HCT116 (cell line): ENCODE results near the gene GALNT18. TPM values are rescaled to one million over a fixed set of nuclear protein-coding genes. Genes with fewer than 3 reads are reported as not detected.

ENCODE experiments used
- ATAC-seq: fragments of 200-7000 bp; cut with Tn5 transposase; 2 replicates; pipeline ENCODE4 v1.9.1; 2020; ENCODE audit warnings: mild to moderate bottlenecking, moderate library complexity
- BruUV-seq: library from RNA; stranded (reverse); fragments of 400-500 nt; replicated peaks from 2 replicates; lab custom pipeline; 2021; lab: Mats Ljungman, UMichigan
- CTCF ChIA-PET: fragments of 300-600 bp; sonication (Branson Sonifier 250); formaldehyde crosslinking; loops from one replicate; lab custom pipeline; 2021; ENCODE audit warnings: antibody characterized with exemption; lab: Charles Lee
- POLR2A ChIA-PET: fragments of 300-600, 350-600 bp; sonication (Branson Sonifier 250); formaldehyde crosslinking; loops from one replicate; lab custom pipeline; 2021; ENCODE audit warnings: antibody characterized with exemption; lab: Charles Lee
- RAD21 ChIA-PET, 2 experiments: fragments of 300-600 bp; sonication (Branson Sonifier 250); formaldehyde crosslinking; loops; one replicate each; lab custom pipeline; 2023; ENCODE audit warnings: low total read pairs in 2 of 2; ENCODE audit not compliant: uncharacterized antibody in 2 of 2, unreplicated experiment in 2 of 2, low non-redundant PET in 1 of 2; lab: Charles Lee
- DNase-seq: peaks from one replicate; pipeline ENCODE4 v3.0.0-alpha.2; 2010; ENCODE audit warnings: low read depth, low spot score
- H2AFZ ChIP-seq: fragments of 200-600 bp; shearing (Covaris generic), sonication (generic); 2 replicates; pipeline ENCODE4 v1.6.1; 2017; ENCODE audit warnings: low read depth, mixed run types, mixed read lengths, antibody characterized with exemption, low read length; ENCODE audit not compliant: poor library complexity, severe bottlenecking
- H3K27ac ChIP-seq: 2 replicates; pipeline ENCODE4 v1.5.1; 2012; ENCODE audit warnings: low read depth, low read length
- H3K27me3 ChIP-seq: fragments of 200-600 bp; sonication (generic); 2 replicates; pipeline ENCODE4 v1.6.1; 2016; ENCODE audit warnings: mixed run types, low read length, mixed read lengths; ENCODE audit not compliant: insufficient read depth
- H3K36me3 ChIP-seq, 2 experiments: fragments of 200-500 bp in 1 of 2; fragments of 200-600 bp in 1 of 2; sonication (Bioruptor generic) in 1 of 2; sonication (generic) in 1 of 2; 2 replicates each; pipeline versions ENCODE4 v1.5.1 to v1.6.1; 2014 to 2016; ENCODE audit warnings: low read length in 2 of 2, inconsistent platforms in 1 of 2, mixed read lengths in 1 of 2, mixed run types in 1 of 2; ENCODE audit not compliant: insufficient read depth in 2 of 2, control insufficient read depth in 1 of 2
- H3K4me1 ChIP-seq, 2 experiments: fragments of 200-600 bp in 1 of 2; sonication (generic) in 1 of 2; 2 replicates each; pipeline versions ENCODE4 v1.5.1 to v1.6.1; 2012 to 2017; ENCODE audit warnings: low read length in 2 of 2, inconsistent platforms in 1 of 2, mild to moderate bottlenecking in 1 of 2, mixed read lengths in 1 of 2, mixed run types in 1 of 2, moderate library complexity in 1 of 2; ENCODE audit not compliant: insufficient read depth in 2 of 2, control insufficient read depth in 1 of 2
- H3K4me2 ChIP-seq: fragments of 200-600 bp; sonication (generic); 2 replicates; pipeline ENCODE4 v1.6.1; 2017; ENCODE audit warnings: mixed run types, low read length, mixed read lengths
- H3K4me3 ChIP-seq, 2 experiments: fragments of 200-600 bp in 1 of 2; sonication (generic) in 1 of 2; replicated peaks in 1 of 2; 2 replicates each; pipeline ENCODE4 v1.5.1; 2011 to 2016; ENCODE audit warnings: low read length in 2 of 2, control low read depth in 1 of 2, low read depth in 1 of 2, mild to moderate bottlenecking in 1 of 2, mixed read lengths in 1 of 2, mixed run types in 1 of 2
- H3K79me2 ChIP-seq: fragments of 200-600 bp; sonication (generic); 2 replicates; pipeline ENCODE4 v1.6.1; 2017; ENCODE audit warnings: mild to moderate bottlenecking, mixed run types, low read length, moderate library complexity, mixed read lengths; ENCODE audit not compliant: insufficient read depth
- H3K9ac ChIP-seq: fragments of 200-600 bp; sonication (generic); 2 replicates; pipeline ENCODE4 v1.6.1; 2016; ENCODE audit warnings: low read length, mixed read lengths
- H3K9me2 ChIP-seq: fragments of 200-600 bp; sonication (generic), shearing (Covaris generic); 2 replicates; pipeline ENCODE4 v1.6.1; 2017; ENCODE audit warnings: mixed run types, mild to moderate bottlenecking, moderate library complexity; ENCODE audit not compliant: insufficient read depth
- H3K9me3 ChIP-seq, 2 experiments: fragments of 200-500 bp in 1 of 2; fragments of 200-600 bp in 1 of 2; sonication (Bioruptor generic) in 1 of 2; sonication (generic) in 1 of 2; 2 replicates each; pipeline ENCODE4 v1.6.1; 2014 to 2017; ENCODE audit warnings: low read length in 2 of 2, mixed read lengths in 2 of 2, inconsistent platforms in 1 of 2, low read depth in 1 of 2, mild to moderate bottlenecking in 1 of 2, mixed run types in 1 of 2, moderate library complexity in 1 of 2; ENCODE audit not compliant: control insufficient read depth in 1 of 2, insufficient read depth in 1 of 2
- H4K20me1 ChIP-seq: fragments of 200-600 bp; sonication (generic), shearing (Covaris generic); 2 replicates; pipeline ENCODE4 v1.6.1; 2017; ENCODE audit warnings: mixed run types, mild to moderate bottlenecking, moderate library complexity; ENCODE audit not compliant: insufficient read depth
- CBX3 ChIP-seq: IDR thresholded peaks from 2 replicates; pipeline ENCODE4 v1.6.1; 2012; ENCODE audit warnings: low read depth
- CEBPB ChIP-seq: IDR thresholded peaks from 2 replicates; pipeline ENCODE4 v1.6.1; 2012; ENCODE audit warnings: low read depth
- ELF1 ChIP-seq: IDR thresholded peaks from 2 replicates; pipeline ENCODE4 v1.6.1; 2012; ENCODE audit warnings: low read depth, borderline replicate concordance
- EZH2phosphoT487 ChIP-seq: fragments of 200-600 bp; IDR thresholded peaks from 2 replicates; pipeline ENCODE4 v1.6.1; 2018; ENCODE audit warnings: antibody characterized with exemption, borderline replicate concordance
- JUND ChIP-seq: IDR thresholded peaks from 2 replicates; pipeline ENCODE4 v1.6.1; 2012
- POLR2A ChIP-seq: IDR thresholded peaks from 2 replicates; pipeline ENCODE4 v1.7.0; 2011; ENCODE audit warnings: borderline replicate concordance; ENCODE audit not compliant: insufficient read depth, insufficient read length; ENCODE audit errors: extremely low read depth
- POLR2AphosphoS5 ChIP-seq: IDR thresholded peaks from 2 replicates; pipeline ENCODE4 v1.6.1; 2011; ENCODE audit warnings: mild to moderate bottlenecking, low read depth, low read length, moderate library complexity
- SIN3A ChIP-seq: IDR thresholded peaks from 2 replicates; pipeline ENCODE4 v1.6.1; 2012; ENCODE audit warnings: low read depth
- SP1 ChIP-seq: IDR thresholded peaks from 2 replicates; pipeline ENCODE4 v1.6.1; 2012; ENCODE audit warnings: low read depth
- SRF ChIP-seq: IDR thresholded peaks from 2 replicates; pipeline ENCODE4 v1.6.1; 2012; ENCODE audit warnings: low read depth
- YY1 ChIP-seq: IDR thresholded peaks from 2 replicates; pipeline ENCODE4 v1.6.1; 2011; ENCODE audit warnings: low read length, low read depth, moderate library complexity, mild to moderate bottlenecking; ENCODE audit not compliant: insufficient replicate concordance; ENCODE audit errors: extremely low read depth
- ZFX ChIP-seq: fragments of 450-650 bp; IDR thresholded peaks from 2 replicates; pipeline ENCODE4 v1.6.1; 2017
- ZNF274 ChIP-seq: fragments of 200-500 bp; sonication (Bioruptor generic); IDR thresholded peaks from 2 replicates; pipeline ENCODE4 v1.6.1; 2014; ENCODE audit warnings: mild to moderate bottlenecking, low read depth, low read length, inconsistent platforms
- intact Hi-C: fragments of 100-400 bp; cut with micrococcal nuclease; formaldehyde crosslinking; loops from 2 replicates; pipeline ENCODE4 v1.10.0; 2022
- total RNA-seq: library from RNA; stranded (reverse); gene quantifications from one replicate; pipeline ENCODE4 v1.2.1, GENCODE V29; 2021; ENCODE audit not compliant: unreplicated experiment
- TF ChIP-seq, protein P1 (sequence below): IDR thresholded peaks from 2 replicates; pipeline ENCODE4 v1.6.1; 2012
- TF ChIP-seq, protein P2 (sequence below): IDR thresholded peaks from 2 replicates; pipeline ENCODE4 v1.6.1; 2011; ENCODE audit warnings: mild to moderate bottlenecking, low read length, moderate library complexity; ENCODE audit not compliant: insufficient replicate concordance; ENCODE audit errors: extremely low read depth
- TF ChIP-seq, protein P3 (sequence below): IDR thresholded peaks from 2 replicates; pipeline ENCODE4 v1.6.1; 2012

Gene GALNT18
- total RNA-seq, 1 experiment from 2014 or later, result 19.9 TPM

DNA sequence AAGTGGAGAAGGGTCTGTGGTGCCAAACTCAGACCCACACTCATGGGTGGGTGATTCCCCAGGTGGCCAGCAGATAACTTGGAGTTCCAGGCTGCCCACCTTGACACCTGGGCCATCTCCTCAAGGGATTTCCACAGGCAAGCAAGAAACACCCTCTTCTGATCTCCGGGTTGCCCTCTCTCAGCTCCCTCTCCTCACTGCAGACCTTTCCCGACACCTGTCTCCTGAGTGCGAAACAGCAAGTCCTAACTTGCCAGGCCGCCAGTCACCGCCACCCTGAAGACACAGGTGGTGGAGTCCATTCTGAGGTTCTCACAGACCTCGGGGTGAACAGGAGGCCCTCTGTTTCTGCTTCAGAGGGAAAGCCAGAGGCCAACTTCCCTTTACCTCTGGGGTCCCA is 16.6 kb downstream of the GALNT18 start:
- RAD21 ChIA-PET, result no interaction called here
- no peak overlapping the region for H3K9ac ChIP-seq
- no peaks in the 10 kb centered on the region for H3K36me3 ChIP-seq
- no peak overlapping the region for H3K27ac ChIP-seq
- ATAC-seq (no peak), DNase-seq (no peak)
- no peak overlapping the region for H3K4me3 ChIP-seq
- no peak overlapping the region for H3K4me2 ChIP-seq
- BruUV-seq, result no TSS peak
- peaks cover 31% of the 10 kb centered on the region for H3K79me2 ChIP-seq
- no peaks in the 10 kb centered on the region for H3K9me3 ChIP-seq
- intact Hi-C loops, result no loop called here
- H3K27me3 ChIP-seq, result no peaks in the 10 kb centered on the region
- H3K9me2 ChIP-seq, result no peaks in the 10 kb centered on the region
- H2AFZ ChIP-seq, result no peak overlapping the region
- no peak for TF ChIP-seq ZFX
- TF ChIP-seq, protein P1, sequence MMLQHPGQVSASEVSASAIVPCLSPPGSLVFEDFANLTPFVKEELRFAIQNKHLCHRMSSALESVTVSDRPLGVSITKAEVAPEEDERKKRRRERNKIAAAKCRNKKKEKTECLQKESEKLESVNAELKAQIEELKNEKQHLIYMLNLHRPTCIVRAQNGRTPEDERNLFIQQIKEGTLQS, result no peak
- TF ChIP-seq YY1, result no peak
- no peak for TF ChIP-seq EZH2phosphoT487
- no peak for TF ChIP-seq CEBPB
- TF ChIP-seq SRF, result no peak
- TF ChIP-seq SP1, result no peak
- no peak for TF ChIP-seq ZNF274
- POLR2A ChIA-PET, result no interaction called here
- no peaks in the 10 kb centered on the region for H4K20me1 ChIP-seq
- CTCF ChIA-PET, result no interaction called here
- peaks cover 18 to 30% of the 10 kb centered on the region in 2 experiments for H3K4me1 ChIP-seq

DNA sequence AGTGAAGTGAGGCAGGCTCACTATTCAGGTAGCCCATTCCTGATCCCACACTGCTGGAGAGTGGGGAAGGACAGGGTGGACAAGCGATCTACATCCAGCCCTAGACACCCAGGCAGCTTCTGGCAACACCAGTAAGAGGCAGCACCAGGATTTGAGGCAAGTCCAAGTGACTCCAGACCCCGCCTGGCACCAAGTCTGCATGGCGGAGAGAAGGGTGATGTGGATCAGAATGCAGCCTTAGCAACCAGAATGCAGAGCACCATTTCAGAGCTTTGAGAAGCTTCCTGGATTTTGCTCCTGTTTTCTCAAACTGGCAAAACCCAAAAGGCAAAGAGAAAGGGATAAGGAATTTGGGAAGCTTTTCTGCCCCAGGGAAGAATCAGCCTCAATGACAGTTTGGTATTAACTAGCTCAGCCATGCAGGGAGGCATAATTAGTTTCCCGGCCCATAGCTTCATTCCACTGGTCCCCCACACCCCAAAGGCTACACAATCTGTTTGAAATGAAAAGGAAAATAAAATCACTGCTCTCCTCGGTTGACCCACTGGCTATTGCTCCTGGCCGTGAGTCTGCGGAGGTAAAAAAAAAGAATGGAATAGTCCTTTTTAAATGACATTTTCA is 17.3 kb downstream of the GALNT18 start:
- DNase-seq (no peak), ATAC-seq (no peak)
- Histone ChIP-seq H4K20me1 (no peaks in the 10 kb centered on the region), H3K9ac (no peak overlapping the region), H3K4me1 (peaks cover 17 to 23% of the 10 kb centered on the region in 2 experiments), H3K4me2 (no peak overlapping the region), H3K9me2 (no peaks in the 10 kb centered on the region), H2AFZ (no peak overlapping the region), H3K4me3 (no peak overlapping the region), H3K79me2 (peaks cover 24% of the 10 kb centered on the region), H3K27ac (no peak overlapping the region), H3K9me3 (no peaks in the 10 kb centered on the region), H3K27me3 (no peaks in the 10 kb centered on the region), H3K36me3 (no peaks in the 10 kb centered on the region)
- CTCF ChIA-PET, result no interaction called here
- intact Hi-C loops, result no loop called here
- POLR2A ChIA-PET, result no interaction called here
- no TSS peak for BruUV-seq
- RAD21 ChIA-PET, result no interaction called here
- no peak for TF ChIP-seq JUND
- no peak for TF ChIP-seq YY1
- no peak for TF ChIP-seq POLR2AphosphoS5
- no peak for TF ChIP-seq CBX3
- TF ChIP-seq, protein P2, sequence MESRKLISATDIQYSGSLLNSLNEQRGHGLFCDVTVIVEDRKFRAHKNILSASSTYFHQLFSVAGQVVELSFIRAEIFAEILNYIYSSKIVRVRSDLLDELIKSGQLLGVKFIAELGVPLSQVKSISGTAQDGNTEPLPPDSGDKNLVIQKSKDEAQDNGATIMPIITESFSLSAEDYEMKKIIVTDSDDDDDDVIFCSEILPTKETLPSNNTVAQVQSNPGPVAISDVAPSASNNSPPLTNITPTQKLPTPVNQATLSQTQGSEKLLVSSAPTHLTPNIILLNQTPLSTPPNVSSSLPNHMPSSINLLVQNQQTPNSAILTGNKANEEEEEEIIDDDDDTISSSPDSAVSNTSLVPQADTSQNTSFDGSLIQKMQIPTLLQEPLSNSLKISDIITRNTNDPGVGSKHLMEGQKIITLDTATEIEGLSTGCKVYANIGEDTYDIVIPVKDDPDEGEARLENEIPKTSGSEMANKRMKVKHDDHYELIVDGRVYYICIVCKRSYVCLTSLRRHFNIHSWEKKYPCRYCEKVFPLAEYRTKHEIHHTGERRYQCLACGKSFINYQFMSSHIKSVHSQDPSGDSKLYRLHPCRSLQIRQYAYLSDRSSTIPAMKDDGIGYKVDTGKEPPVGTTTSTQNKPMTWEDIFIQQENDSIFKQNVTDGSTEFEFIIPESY, result no peak
- no peak for TF ChIP-seq ZNF274
- TF ChIP-seq, protein P3, sequence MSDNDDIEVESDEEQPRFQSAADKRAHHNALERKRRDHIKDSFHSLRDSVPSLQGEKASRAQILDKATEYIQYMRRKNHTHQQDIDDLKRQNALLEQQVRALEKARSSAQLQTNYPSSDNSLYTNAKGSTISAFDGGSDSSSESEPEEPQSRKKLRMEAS, result no peak
- no peak for TF ChIP-seq POLR2A
- TF ChIP-seq, protein P1, result no peak
- no peak for TF ChIP-seq SIN3A
- TF ChIP-seq ELF1, result no peak
- no peak for TF ChIP-seq EZH2phosphoT487
